ENCODE measurements around the gene UNKL.

DNA sequence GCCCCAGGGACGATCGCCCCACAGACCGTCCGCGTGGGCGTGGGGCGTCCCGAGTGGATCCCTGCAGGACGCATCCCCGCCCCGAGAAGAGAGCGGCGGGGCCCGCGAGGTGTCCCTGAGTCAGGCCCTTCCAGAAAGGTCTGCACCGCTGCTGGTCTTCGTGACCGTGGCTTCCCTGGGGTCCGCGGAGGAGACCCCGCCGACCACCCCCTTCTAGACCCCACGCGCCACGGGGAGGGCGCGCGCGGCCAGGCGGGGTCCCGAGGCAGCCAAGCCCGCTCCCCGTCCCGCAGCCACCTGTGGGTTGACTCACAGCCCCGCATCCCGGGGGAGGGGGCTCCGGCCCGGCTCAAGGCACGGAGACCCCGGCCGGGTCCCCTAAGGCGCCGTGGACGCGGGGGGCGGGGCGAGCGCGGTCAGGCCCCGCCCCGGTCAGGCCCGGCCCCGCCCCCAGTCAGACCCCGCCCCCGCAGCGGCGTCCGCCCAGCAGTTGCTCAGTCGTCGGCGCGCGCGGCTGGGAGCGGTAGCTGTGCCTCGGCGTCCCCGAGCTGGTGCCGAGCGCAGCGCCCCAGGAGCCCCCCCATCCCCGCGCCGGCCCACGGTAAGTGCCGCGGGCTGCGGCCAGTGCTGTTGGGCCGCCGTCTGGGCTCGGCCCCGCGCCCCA, 81.2 kb downstream of the UNKL start, which contains the start of gene BAIAP3:
- TF ChIP-seq, protein P1, sequence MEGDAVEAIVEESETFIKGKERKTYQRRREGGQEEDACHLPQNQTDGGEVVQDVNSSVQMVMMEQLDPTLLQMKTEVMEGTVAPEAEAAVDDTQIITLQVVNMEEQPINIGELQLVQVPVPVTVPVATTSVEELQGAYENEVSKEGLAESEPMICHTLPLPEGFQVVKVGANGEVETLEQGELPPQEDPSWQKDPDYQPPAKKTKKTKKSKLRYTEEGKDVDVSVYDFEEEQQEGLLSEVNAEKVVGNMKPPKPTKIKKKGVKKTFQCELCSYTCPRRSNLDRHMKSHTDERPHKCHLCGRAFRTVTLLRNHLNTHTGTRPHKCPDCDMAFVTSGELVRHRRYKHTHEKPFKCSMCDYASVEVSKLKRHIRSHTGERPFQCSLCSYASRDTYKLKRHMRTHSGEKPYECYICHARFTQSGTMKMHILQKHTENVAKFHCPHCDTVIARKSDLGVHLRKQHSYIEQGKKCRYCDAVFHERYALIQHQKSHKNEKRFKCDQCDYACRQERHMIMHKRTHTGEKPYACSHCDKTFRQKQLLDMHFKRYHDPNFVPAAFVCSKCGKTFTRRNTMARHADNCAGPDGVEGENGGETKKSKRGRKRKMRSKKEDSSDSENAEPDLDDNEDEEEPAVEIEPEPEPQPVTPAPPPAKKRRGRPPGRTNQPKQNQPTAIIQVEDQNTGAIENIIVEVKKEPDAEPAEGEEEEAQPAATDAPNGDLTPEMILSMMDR (conservative IDR thresholded peaks at IDR 0.05 in 1 of 2, IDR thresholded peaks at IDR 0.05 in 1 of 2; ENCODE audit: extremely low read depth in 1 of 2, insufficient read depth in 1 of 2, low read depth in 1 of 2, low read length in 2 of 2) = no peak
- TF ChIP-seq EZH2 (IDR thresholded peaks at IDR 0.05; ENCODE audit: borderline replicate concordance, low read length) = no peak
